ENCODE results near the gene DAPK2.

GRCh38 chr15:63992300-63992699, 54.0 kb downstream of the DAPK2 start:
- TF ChIP-seq CTCF (IDR thresholded peaks at IDR 0.05) (no peak), POLR2A (IDR thresholded peaks at IDR 0.05) (no peak), POLR2AphosphoS5 (IDR thresholded peaks at IDR 0.05) (no peak)
